ENCODE results near the gene PBX2.
"Not testable (repeated sequence)": the region's sequence is repeated elsewhere in the genome, so short reads cannot be mapped to it uniquely, and the experiment has no call there.

The PBX2 gene

GRCh38 chr6:32151181-32151862 lies 38.7 kb downstream of the PBX2 start:
- no peak for DNase-seq (ENCODE audit: insufficient read length)

DNA sequence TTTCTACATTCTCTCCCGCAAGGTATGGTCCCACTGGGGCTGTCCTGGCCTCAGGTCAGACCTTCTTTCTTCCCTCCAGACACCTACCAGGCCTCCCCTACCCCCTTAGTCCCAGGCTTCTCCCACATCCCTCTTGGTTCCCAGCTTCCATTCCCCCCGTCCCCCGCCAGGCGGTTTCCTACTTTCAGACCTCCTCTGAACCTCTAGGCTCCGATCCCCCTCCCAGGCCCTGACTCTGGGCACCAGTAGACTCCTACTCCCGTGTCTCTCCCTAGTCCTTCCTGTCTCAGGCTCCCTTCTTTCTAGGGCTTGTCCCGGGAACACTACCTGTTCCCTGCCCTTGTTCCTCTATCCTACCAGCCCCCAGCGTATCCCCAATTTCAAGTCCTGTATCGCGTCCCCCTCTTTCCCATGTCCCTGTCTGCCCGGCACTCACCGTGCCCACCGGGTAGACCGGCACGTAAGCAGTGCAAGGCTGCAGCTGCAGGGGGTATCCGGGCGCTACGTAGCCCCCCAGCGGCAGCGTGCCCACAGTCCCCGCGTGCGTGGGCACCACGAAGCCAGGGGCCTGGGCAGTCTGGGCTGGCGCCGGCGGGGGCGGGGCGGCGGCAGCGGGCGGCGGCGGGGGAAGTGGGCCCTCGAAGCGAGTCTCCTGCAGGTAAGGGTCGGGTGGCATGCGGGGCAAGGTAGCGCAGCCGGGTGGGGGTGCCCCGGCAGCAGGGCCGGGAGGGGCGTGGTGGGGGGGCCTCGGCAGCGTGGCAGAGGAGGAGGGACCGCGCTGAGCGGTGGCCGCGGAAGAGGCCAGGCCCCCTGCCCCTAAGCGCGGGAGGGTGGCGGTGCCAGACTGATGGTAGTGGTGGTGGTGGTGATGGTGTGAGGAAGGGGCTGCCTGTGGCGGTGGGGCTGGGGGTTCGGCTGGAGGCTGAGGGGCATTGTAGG lies 39.8 kb downstream of the PBX2 start:
- DNase-seq (ENCODE audit: insufficient read length) (no peak), FAIRE-seq (no peak)
- TF ChIP-seq TAF1 (IDR thresholded peaks at IDR 0.05; ENCODE audit: borderline replicate concordance, low read depth, low read length) (no peak), POLR2A (IDR thresholded peaks at IDR 0.05; ENCODE audit: low read depth, low read length) (no peak), POLR2AphosphoS5 (IDR thresholded peaks at IDR 0.05; ENCODE audit: low read depth, low read length) (no peak)

More at GRCh38 chr6:32151181-32151862, 38.7 kb downstream of the PBX2 start:
- no peak for TF ChIP-seq POLR2A (IDR thresholded peaks at IDR 0.05; ENCODE audit: low read depth, low read length)
- TF ChIP-seq TAF1 (IDR thresholded peaks at IDR 0.05; ENCODE audit: borderline replicate concordance, low read depth, low read length): no peak
- no peak for TF ChIP-seq POLR2AphosphoS5 (IDR thresholded peaks at IDR 0.05; ENCODE audit: low read depth, low read length)
- no peak for FAIRE-seq

- FAIRE-seq (no peak), DNase-seq (ENCODE audit: insufficient read length) (no peak)
- TF ChIP-seq POLR2A (IDR thresholded peaks at IDR 0.05; ENCODE audit: low read depth, low read length): no peak
- TF ChIP-seq POLR2AphosphoS5 (IDR thresholded peaks at IDR 0.05; ENCODE audit: low read depth, low read length): no peak
- no peak for TF ChIP-seq TAF1 (IDR thresholded peaks at IDR 0.05; ENCODE audit: borderline replicate concordance, low read depth, low read length)
These were observed 40.8 kb downstream of the PBX2 start for GRCh38 chr6:32149092-32149755.

- FAIRE-seq (no peak), DNase-seq (ENCODE audit: insufficient read length) (no peak)
- TF ChIP-seq POLR2A (IDR thresholded peaks at IDR 0.05; ENCODE audit: low read depth, low read length) (no peak), TAF1 (IDR thresholded peaks at IDR 0.05; ENCODE audit: borderline replicate concordance, low read depth, low read length) (no peak), POLR2AphosphoS5 (IDR thresholded peaks at IDR 0.05; ENCODE audit: low read depth, low read length) (no peak)
These were observed 41.5 kb downstream of the PBX2 start for GRCh38 chr6:32148289-32149091.

DNA sequence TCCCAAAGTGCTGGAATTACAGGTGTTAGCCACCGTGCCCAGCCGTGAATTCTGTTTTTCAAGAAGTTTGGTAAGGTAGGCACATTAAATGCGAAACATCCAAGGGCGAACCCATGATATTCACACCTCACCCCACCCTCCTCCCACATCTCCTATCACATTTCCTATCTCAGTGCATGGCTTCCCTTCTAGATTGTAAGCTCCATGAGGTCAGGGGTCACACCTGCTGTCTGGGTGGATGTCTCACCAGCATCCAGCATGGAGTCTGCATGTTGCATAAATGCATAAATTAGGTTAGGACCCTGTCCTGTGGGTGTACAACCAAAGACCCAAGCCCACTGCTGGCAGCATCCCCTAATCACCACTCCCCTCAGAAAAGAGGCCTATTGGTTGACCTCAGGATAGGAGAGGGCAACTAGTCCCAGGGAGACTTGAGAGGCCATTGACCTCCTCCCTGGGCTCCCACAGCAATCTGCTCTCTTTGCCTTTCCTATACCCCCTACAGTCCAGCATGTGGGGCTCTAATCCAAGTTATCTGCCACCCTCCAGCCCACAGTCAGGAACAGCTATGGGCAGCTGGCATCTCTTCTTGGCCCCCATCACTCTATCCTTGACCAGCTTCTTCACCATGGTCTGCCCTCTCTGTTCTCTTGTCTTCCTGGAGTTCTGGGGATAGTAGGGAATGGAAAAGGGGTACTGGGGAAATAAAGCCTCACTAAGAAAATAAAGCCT lies 42.4 kb downstream of the PBX2 start:
- FAIRE-seq (no peak), DNase-seq (ENCODE audit: insufficient read length) (no peak)
- TF ChIP-seq TAF1 (IDR thresholded peaks at IDR 0.05; ENCODE audit: borderline replicate concordance, low read depth, low read length) (no peak), POLR2AphosphoS5 (IDR thresholded peaks at IDR 0.05; ENCODE audit: low read depth, low read length) (no peak), POLR2A (IDR thresholded peaks at IDR 0.05; ENCODE audit: low read depth, low read length) (no peak)

DNA sequence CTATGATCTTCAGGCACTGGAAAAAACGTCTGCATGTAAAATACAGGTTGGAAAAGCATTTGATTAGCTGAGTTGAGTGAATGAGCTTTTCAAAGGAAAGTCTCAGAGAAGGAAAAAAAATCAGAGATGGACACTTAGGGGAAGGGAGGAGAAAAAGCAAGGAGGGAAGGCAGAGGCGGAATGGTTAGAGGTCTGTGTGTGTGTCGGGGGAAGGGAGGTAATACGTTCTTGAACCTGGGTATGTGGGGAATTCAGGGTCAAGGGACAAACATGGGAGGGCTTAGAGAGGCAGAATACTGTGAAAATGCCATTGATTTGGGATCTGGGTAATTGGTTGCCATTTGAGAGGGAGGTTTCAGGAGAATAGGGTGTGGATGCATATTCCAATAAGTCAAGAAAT lies 43.3 kb downstream of the PBX2 start:
- DNase-seq (ENCODE audit: insufficient read length) (no peak), FAIRE-seq (no peak)
- TF ChIP-seq POLR2A (IDR thresholded peaks at IDR 0.05; ENCODE audit: low read depth, low read length) (no peak), TAF1 (IDR thresholded peaks at IDR 0.05; ENCODE audit: borderline replicate concordance, low read depth, low read length) (no peak), POLR2AphosphoS5 (IDR thresholded peaks at IDR 0.05; ENCODE audit: low read depth, low read length) (no peak)

DNA sequence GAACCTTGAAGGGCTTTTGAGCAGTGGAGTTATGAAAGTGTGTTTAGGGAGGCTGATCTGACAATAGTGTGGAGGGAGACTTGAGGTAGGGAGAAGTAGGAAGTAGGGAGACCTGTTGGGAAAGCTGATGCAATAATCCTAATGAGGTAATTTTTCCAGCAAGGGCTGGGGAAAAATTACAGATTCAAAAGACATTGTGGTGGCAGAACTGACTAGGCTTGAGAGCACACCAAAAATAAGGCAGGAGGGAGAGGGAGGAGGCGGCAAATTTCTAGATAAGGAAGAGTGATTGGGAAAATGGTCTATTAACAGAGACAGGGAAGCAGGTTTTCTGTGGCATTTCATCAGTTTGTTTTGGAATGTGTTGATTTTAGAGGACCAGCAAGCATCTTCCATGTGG lies 43.7 kb downstream of the PBX2 start:
- TF ChIP-seq POLR2A (IDR thresholded peaks at IDR 0.05; ENCODE audit: low read depth, low read length) (no peak), TAF1 (IDR thresholded peaks at IDR 0.05; ENCODE audit: borderline replicate concordance, low read depth, low read length) (no peak)
- no peak for FAIRE-seq
- DNase-seq (ENCODE audit: insufficient read length): no peak

DNA sequence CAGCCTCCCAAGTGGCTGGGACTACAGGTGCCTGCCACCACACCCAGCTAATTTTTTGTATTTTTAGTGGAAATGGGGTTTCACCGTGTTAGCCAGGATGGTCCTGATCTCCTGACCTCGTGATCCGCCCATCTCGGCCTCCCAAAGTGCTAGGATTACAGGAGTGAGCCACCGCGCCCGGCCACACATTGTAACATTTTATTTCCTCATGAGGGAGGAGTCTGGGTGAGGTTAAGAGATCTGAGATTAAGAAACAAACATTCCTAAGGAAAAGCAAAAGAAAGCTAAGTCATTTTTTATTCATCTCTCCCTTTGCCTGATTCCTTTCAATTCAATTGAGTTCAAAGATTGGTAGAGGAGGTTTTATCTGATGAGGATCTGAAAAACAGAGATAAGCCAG lies 45.8 kb downstream of the PBX2 start:
- FAIRE-seq; DNase-seq (ENCODE audit: insufficient read length): not testable (repeated sequence)

GRCh38 chr6:32140420-32141046 lies 49.5 kb downstream of the PBX2 start:
- FAIRE-seq: no peak
- DNase-seq (ENCODE audit: insufficient read length): no peak
- no peak for TF ChIP-seq POLR2AphosphoS5 (IDR thresholded peaks at IDR 0.05; ENCODE audit: low read depth, low read length)

GRCh38 chr6:32139590-32139989 lies 50.4 kb downstream of the PBX2 start:
- no peak for FAIRE-seq
- TF ChIP-seq POLR2A (IDR thresholded peaks at IDR 0.05; ENCODE audit: low read depth, low read length): no peak
- no peak for TF ChIP-seq TAF1 (IDR thresholded peaks at IDR 0.05; ENCODE audit: borderline replicate concordance, low read depth, low read length)
- no peak for TF ChIP-seq POLR2AphosphoS5 (IDR thresholded peaks at IDR 0.05; ENCODE audit: low read depth, low read length)
- DNase-seq (ENCODE audit: insufficient read length): no peak
